Activated CD8-positive, alpha-beta memory T cell treated with anti-CD3 and anti-CD28 coated beads for 48 hours (primary cell): Measurements from ENCODE around the gene SULT1C4.

Experiments used
- DNase-seq, 3 experiments: peaks; one replicate each; pipeline ENCODE4 v3.0.0-alpha.2; 2020; ENCODE audit warnings: low read depth in 2 of 3, low spot score in 2 of 3

SULT1C4 gene

GRCh38 chr2:108369153-108369552, 8.6 kb upstream of the SULT1C4 start:
- DNase-seq = no peak

- DNase-seq = no peak
Observed at GRCh38 chr2:108370080-108370479, 7.7 kb upstream of the SULT1C4 start.

- DNase-seq = no peak
Observed at GRCh38 chr2:108376774-108377173, 980 bp upstream of the SULT1C4 start.

GRCh38 chr2:108377401-108377800, 353 bp upstream of the SULT1C4 start:
- DNase-seq = no peak

- no peak for DNase-seq
Observed at GRCh38 chr2:108378851-108379250, 1.1 kb downstream of the SULT1C4 start.

- no peak for DNase-seq
Observed at GRCh38 chr2:108382196-108382595, 4.4 kb downstream of the SULT1C4 start.

- no peak for DNase-seq
Observed at GRCh38 chr2:108383146-108383830, 5.5 kb downstream of the SULT1C4 start.

GRCh38 chr2:108384662-108385393, 7.1 kb downstream of the SULT1C4 start:
- DNase-seq = no peak

- no peak for DNase-seq
Observed at GRCh38 chr2:108385411-108386071, 7.8 kb downstream of the SULT1C4 start.

GRCh38 chr2:108388045-108388444, 10.3 kb downstream of the SULT1C4 start:
- no peak for DNase-seq

- DNase-seq = no peak
Observed at GRCh38 chr2:108390340-108390739, 12.6 kb downstream of the SULT1C4 start.

GRCh38 chr2:108392029-108392428, 14.3 kb downstream of the SULT1C4 start:
- no peak for DNase-seq

- no peak for DNase-seq
Observed at GRCh38 chr2:108393197-108393596, 15.4 kb downstream of the SULT1C4 start.

- DNase-seq = no peak
Observed at GRCh38 chr2:108395155-108395554, 17.4 kb downstream of the SULT1C4 start.

GRCh38 chr2:108396845-108397244, 19.1 kb downstream of the SULT1C4 start:
- DNase-seq = no peak

GRCh38 chr2:108399479-108399878, 21.7 kb downstream of the SULT1C4 start:
- no peak for DNase-seq

- DNase-seq = no peak
Observed at GRCh38 chr2:108401800-108402199, 24.0 kb downstream of the SULT1C4 start.

GRCh38 chr2:108403494-108403893, 25.7 kb downstream of the SULT1C4 start:
- DNase-seq = no peak

- DNase-seq = no peak
Observed at GRCh38 chr2:108404784-108405397, 27.1 kb downstream of the SULT1C4 start.

GRCh38 chr2:108407864-108408729, 30.3 kb downstream of the SULT1C4 start:
- no peak for DNase-seq

- no peak for DNase-seq
Observed at GRCh38 chr2:108409768-108410167, 32.0 kb downstream of the SULT1C4 start.
